GM19043 (cell line): ENCODE results near the gene ADK.

Source experiments
- ATAC-seq: cut with Tn5 transposase; IDR thresholded peaks from one replicate; pipeline ENCODE4 v1.9.1; 2021; ENCODE audit warnings: low read depth; ENCODE audit not compliant: unreplicated experiment

ADK gene

DNA sequence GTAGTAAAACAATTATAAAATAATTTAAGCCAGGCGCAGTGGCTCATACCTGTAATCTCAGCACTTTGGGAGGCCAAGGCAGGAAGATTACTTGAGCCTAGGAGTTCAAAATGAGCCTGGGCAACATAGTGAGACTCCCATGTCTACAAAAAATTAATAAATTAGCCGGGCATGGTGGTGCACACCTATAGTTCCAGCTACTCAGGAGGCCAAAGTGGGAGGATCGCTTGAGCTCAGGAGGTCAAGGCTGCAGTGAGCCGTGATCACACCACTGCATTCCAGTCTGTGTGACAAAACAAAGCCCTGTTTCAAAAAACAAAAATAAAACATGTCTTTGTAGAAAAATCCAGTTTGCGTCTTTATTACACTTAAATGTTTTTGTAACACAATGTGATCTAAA lies 533.4 kb downstream of the ADK start:
- ATAC-seq: no peak

DNA sequence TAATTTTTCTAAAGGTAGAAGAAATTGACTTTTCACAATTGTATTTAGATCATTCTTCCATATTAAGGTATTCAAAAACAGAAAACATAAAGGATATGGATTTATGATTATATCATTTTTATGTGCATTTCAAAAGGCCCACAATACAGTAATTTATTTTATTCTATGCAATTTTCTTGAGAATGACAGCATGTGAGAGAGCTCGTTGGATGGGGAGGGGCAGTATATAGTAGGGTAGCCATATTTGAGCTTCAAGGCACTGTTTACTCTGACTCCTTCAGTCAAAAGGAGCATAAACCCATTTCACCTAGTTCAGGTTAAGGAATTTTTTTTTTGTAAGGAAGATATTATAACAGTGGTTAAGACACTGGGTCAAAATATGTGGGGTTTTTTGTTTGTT lies 534.5 kb downstream of the ADK start:
- ATAC-seq: no peak

DNA sequence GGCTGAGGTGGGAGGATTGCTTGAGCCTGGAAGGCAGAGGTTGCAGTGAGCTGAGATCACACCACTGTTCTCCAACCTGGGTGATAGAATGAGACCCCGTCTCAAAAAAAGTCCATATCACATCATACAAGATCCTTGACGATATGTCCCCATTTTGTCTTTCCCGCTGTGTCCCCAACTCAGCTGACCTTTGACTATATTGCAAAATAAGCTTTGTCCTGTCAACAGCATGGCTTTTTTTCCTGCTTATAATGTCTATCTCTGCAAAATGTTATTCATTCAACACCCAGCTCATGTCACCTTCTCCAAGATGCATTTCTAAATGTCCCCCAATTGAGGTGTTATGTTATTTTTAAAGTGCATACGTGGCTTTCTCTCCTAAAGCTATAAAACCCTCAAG lies 539.4 kb downstream of the ADK start:
- ATAC-seq: no peak

DNA sequence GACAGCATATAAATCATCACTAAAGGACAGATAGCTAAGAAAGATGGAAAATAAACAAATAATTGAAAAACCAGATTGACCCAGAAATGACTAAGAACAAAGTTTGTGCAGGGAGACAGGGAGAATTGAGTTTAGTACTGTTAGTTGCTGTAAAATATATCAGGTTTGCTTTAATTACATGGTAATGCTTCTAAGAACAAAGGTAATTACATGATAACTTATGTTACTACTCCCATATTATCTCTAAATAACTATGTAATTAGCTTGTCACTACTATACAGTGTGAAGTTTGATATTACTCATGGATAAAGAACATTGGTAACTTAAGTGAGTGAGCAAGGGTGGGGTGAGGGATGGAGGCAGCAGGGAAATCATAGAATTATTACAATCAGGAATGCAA lies 540.1 kb downstream of the ADK start:
- ATAC-seq: no peak

DNA sequence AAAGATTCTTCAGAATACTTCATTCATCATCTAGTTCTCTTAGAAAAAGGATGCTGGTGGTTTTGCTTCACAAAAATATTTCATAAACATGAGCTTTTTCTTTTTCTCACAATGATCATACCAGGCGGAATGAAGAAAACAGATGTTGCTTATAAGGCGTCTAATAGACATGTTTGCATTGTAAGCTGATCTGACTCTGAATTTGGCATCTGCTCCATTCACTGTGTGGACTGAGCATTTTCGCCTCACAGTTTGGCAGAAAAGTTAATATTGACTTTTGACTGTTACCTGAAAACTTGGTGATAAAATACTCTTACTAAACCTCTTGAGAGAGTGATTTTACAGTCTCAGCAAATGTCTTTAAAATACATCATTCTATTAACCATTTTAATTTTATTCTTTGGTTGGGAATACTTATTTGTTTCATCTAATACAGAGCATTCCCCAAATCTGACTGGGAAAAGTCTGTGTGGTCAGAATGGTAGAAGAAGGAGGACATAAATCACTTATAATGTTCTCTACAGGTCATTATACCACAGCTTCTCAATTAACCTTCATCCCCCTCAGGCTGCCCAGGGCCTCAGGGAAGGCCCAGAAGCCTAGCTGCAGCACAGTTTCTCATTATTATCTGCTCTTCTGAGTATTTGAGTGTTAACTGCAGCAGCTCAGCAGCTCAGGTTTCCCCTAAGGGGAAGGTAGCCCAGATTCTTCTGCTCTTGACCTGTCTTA lies 553.8 kb downstream of the ADK start:
- ATAC-seq: no peak

DNA sequence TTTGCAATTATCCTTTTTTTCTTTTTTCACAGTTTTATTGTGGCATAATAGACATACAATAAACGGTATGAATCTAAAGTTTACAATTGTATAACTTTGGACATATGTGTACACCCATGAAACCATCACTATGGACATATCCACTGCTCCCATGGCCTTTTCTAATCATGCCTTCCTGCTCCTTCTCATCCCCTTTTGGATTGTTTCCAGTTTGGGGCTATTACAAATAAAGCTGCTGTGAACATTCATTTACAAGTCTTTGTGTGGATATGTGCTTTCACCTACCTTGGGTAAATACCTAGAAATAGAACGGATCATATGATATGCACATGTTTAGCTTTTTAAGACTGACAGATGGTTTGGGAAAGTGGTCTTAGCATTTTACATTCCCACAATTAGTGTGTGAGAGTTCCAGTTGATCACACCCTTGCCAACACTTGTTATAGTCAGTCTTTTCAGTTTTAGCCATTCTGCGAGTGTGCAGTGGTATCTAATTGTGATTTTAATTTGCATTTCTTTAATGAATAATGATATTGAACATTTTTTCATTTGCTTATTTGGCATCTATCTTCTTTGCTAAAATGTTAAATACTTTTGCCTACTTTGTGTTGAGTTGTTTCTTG lies 554.4 kb downstream of the ADK start:
- no peak for ATAC-seq

DNA sequence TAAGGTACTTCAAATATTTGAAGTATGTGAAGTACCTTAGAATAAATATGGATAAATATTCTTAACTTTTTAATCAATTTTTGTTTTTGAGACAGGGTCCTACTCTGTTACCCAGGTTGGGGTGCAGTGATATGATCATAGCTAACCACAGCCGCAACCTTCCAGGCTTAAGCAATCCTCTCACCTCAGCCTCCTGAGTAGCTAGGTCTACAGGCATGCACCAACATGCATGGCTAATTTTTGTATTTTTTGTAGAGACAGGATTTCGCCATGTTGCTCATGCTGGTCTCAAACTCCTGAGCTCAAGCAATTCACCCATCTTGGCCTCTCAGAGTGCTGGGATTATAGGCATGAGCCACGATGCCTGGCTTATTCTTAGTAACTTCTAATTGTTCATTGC lies 555.9 kb downstream of the ADK start:
- no peak for ATAC-seq

- no peak for ATAC-seq
Measured at GRCh38 chr10:74708246-74708645, 557.2 kb downstream of the ADK start.

DNA sequence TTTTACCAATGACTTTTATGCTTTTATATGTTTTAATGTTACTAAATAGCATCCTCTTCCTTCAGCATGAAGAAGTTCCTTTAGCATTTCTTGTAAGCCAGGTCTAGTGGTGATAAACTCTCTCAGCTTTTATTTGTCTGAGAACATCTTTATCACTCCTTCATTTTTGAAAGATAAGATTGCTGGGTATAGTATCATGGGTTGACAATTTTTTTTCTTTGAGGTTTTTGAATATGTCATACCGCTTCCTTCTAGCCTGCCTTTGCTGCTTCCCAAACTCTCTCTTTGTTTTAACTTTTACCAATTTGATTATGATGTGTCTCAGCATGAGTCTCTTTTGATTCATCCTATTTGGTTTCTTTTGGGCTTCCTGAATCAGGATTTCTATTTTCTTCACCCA lies 567.2 kb downstream of the ADK start:
- no peak for ATAC-seq

DNA sequence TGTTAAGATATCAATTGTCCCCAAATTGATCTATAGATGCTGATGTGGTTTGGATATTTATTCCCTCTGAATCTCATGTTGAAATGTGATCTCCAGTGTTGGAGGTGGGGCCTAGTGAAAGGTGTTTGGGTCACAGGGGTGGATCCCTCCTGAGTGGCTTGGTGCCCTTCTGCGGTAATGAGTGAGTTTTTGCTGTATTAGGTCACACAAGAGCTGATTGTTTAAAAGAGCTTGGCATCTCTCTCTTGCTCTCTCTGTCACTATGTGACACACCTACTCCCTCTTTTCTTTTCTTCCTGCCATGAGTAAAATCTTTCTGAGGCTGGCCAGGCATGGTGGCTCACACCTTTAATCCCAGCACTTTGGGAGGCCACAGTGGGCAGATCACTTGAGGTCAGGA lies 577.2 kb downstream of the ADK start:
- ATAC-seq: no peak

GRCh38 chr10:74730246-74730645 lies 579.2 kb downstream of the ADK start:
- no peak for ATAC-seq

- no peak for ATAC-seq
Measured at GRCh38 chr10:74733612-74734011, 582.6 kb downstream of the ADK start.

- ATAC-seq: no peak
Measured at GRCh38 chr10:74736029-74736428, 585.0 kb downstream of the ADK start.

- ATAC-seq: no peak
Measured at GRCh38 chr10:74738052-74738451, 587.0 kb downstream of the ADK start.

- no peak for ATAC-seq
Measured at GRCh38 chr10:74738542-74738941, 587.5 kb downstream of the ADK start.

DNA sequence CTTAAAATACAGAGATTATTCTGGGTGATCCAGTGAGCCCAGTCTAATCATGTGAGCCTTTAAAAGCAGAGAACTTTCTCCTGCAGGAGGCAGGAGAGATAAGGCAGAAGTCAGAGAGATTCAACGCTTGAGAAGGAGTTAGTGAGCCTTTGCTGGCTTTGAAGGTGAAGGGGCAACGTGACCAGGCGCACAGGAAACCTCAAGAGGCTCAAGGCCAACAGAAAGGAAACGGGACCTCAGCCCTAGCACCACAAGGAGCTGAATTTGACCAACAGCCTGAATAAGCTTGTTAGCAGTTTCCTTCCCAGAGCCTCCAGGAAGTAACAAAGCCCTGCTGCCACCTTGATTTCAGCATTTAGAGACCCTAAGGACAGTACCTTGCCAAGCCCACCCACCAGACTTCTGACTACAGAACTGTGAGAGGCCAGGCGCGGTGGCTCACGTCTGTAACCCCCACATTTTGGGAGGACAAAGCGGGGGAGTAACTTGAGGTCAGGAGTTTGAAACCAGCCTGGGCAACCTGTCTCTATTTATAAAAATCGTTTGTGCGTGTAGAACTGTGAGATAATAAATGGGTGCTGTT lies 588.1 kb downstream of the ADK start:
- ATAC-seq: peak; percentile 66

GRCh38 chr10:74743401-74743800 lies 592.4 kb downstream of the ADK start:
- ATAC-seq: no peak

- ATAC-seq: no peak
Measured at GRCh38 chr10:74745449-74745848, 594.4 kb downstream of the ADK start.

GRCh38 chr10:74746813-74747212 lies 595.8 kb downstream of the ADK start:
- no peak for ATAC-seq

- no peak for ATAC-seq
Measured at GRCh38 chr10:74748468-74749031, 597.5 kb downstream of the ADK start.

DNA sequence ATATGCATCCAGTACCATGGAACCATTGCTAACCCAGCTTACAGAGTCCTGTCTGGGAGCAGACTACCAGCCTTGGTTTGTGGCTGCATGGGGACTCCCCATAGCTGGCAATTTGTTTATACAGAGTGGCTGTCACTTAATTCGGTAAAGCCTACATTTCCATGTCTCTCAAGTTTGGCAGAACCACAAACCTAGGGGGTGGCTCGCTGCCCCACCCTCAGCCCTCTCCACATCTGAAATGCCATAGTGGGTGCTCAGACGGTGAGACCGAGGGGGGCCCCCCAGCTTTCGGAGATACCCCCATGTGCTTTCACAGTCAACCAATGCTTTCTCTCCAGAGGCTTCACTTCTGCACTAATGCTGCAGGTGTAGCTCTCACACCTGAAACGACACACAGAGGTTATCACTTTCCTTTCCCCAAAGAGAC lies 599.8 kb downstream of the ADK start:
- ATAC-seq: no peak
